Eye (tissue), 1 donor: Measurements from ENCODE around the gene PPP1R14C.

Source experiments
- DNase-seq: peaks from one replicate; pipeline ENCODE4 v3.0.0-alpha.2; 2015

The PPP1R14C gene

GRCh38 chr6:150139533-150139932 is 3.3 kb upstream of the PPP1R14C start:
- no peak for DNase-seq

- DNase-seq = no peak
Observed at GRCh38 chr6:150140236-150140969, 2.4 kb upstream of the PPP1R14C start.

GRCh38 chr6:150142097-150142669 is 661 bp upstream of the PPP1R14C start:
- DNase-seq = peak; percentile 72

GRCh38 chr6:150143516-150144293 is 861 bp downstream of the PPP1R14C start:
- peak; percentile 76 for DNase-seq

- peak; percentile 35 for DNase-seq
Observed at GRCh38 chr6:150144294-150144868, 1.5 kb downstream of the PPP1R14C start.

- no peak for DNase-seq
Observed at GRCh38 chr6:150145427-150145826, 2.6 kb downstream of the PPP1R14C start.

- no peak for DNase-seq
Observed at GRCh38 chr6:150145830-150146229, 3.0 kb downstream of the PPP1R14C start.

GRCh38 chr6:150146436-150146835 is 3.6 kb downstream of the PPP1R14C start:
- DNase-seq = no peak

GRCh38 chr6:150149146-150149545 is 6.3 kb downstream of the PPP1R14C start:
- peak; percentile 56 for DNase-seq

- no peak for DNase-seq
Observed at GRCh38 chr6:150150458-150150820, 7.6 kb downstream of the PPP1R14C start.

- DNase-seq = no peak
Observed at GRCh38 chr6:150150821-150151646, 8.2 kb downstream of the PPP1R14C start.

GRCh38 chr6:150152891-150153876 is 10.3 kb downstream of the PPP1R14C start:
- no peak for DNase-seq

- no peak for DNase-seq
Observed at GRCh38 chr6:150153905-150154492, 11.2 kb downstream of the PPP1R14C start.

- no peak for DNase-seq
Observed at GRCh38 chr6:150156460-150156859, 13.6 kb downstream of the PPP1R14C start.

GRCh38 chr6:150157081-150157480 is 14.2 kb downstream of the PPP1R14C start:
- DNase-seq = no peak

GRCh38 chr6:150159757-150160156 is 16.9 kb downstream of the PPP1R14C start:
- DNase-seq = no peak

- no peak for DNase-seq
Observed at GRCh38 chr6:150163970-150164369, 21.1 kb downstream of the PPP1R14C start.

GRCh38 chr6:150165020-150165702 is 22.3 kb downstream of the PPP1R14C start:
- no peak for DNase-seq

- DNase-seq = no peak
Observed at GRCh38 chr6:150167479-150167873, 24.6 kb downstream of the PPP1R14C start.

GRCh38 chr6:150169181-150169580 is 26.3 kb downstream of the PPP1R14C start:
- DNase-seq = no peak
